PC-9 (cell line): ENCODE results near the gene IGF2BP1. TPM values are rescaled to one million over a fixed set of nuclear protein-coding genes. Genes with fewer than 3 reads are reported as not detected.

Source experiments
- BruUV-seq: library from RNA; stranded (reverse); fragments of 400-500 nt; replicated peaks from 2 replicates; lab custom pipeline; 2021; lab: Mats Ljungman, UMichigan
- CTCF ChIA-PET: fragments of 300-600 bp; sonication (Branson Sonifier 250); formaldehyde crosslinking; loops from one replicate; lab custom pipeline; 2022; ENCODE audit warnings: antibody characterized with exemption; lab: Charles Lee
- POLR2A ChIA-PET: fragments of 300-600 bp; sonication (Branson Sonifier 250); formaldehyde crosslinking; loops from one replicate; lab custom pipeline; 2022; ENCODE audit warnings: antibody characterized with exemption; ENCODE audit not compliant: unreplicated experiment; lab: Charles Lee
- DNase-seq, 2 experiments: peaks; one replicate each; pipeline versions ENCODE4 v3.0.0 to v3.0.0-alpha.2; 2015 to 2022; ENCODE audit warnings: mixed read lengths in 1 of 2
- H2AFZ ChIP-seq: fragments of 200-600 bp; sonication (generic); 2 replicates; pipeline ENCODE4 v1.8.1; 2017; ENCODE audit warnings: antibody characterized with exemption
- H3F3A ChIP-seq: fragments of 200-600 bp; sonication (generic); 2 replicates; pipeline ENCODE4 v1.8.1; 2017; ENCODE audit warnings: antibody characterized with exemption, mild to moderate bottlenecking, low read depth; ENCODE audit not compliant: insufficient read depth
- H3K27ac ChIP-seq: fragments of 200-600 bp; sonication (generic); 2 replicates; pipeline ENCODE4 v1.6.1; 2016; ENCODE audit warnings: mixed run types
- H3K27me3 ChIP-seq: fragments of 200-600 bp; sonication (generic); 2 replicates; pipeline ENCODE4 v1.6.1; 2016; ENCODE audit warnings: low read depth, mixed run types; ENCODE audit not compliant: insufficient read depth
- H3K36me3 ChIP-seq: fragments of 200-600 bp; sonication (generic); 2 replicates; pipeline ENCODE4 v1.6.1; 2016; ENCODE audit warnings: low read depth, mixed run types
- H3K4me1 ChIP-seq: fragments of 200-600 bp; sonication (generic); replicated peaks from 2 replicates; pipeline ENCODE4 v1.6.1; 2016; ENCODE audit warnings: mixed run types; ENCODE audit not compliant: insufficient read depth
- H3K4me2 ChIP-seq: fragments of 200-600 bp; sonication (generic); 2 replicates; pipeline ENCODE4 v1.6.1; 2017; ENCODE audit warnings: mixed run types
- H3K4me3 ChIP-seq: fragments of 200-600 bp; sonication (generic); 2 replicates; pipeline ENCODE4 v1.6.1; 2016; ENCODE audit warnings: mixed run types
- H3K79me2 ChIP-seq: fragments of 200-600 bp; sonication (generic); 2 replicates; pipeline ENCODE4 v1.6.1; 2017; ENCODE audit warnings: low read depth, mixed run types
- H3K9me2 ChIP-seq: fragments of 200-600 bp; sonication (generic); 2 replicates; pipeline ENCODE4 v1.8.1; 2017; ENCODE audit warnings: mild to moderate bottlenecking; ENCODE audit not compliant: insufficient read depth
- H3K9me3 ChIP-seq: fragments of 200-600 bp; sonication (generic); 2 replicates; pipeline ENCODE4 v1.8.1; 2016; ENCODE audit warnings: low read depth; ENCODE audit not compliant: insufficient read depth
- H4K20me1 ChIP-seq: fragments of 200-600 bp; sonication (generic); 2 replicates; pipeline ENCODE4 v1.8.1; 2017; ENCODE audit not compliant: insufficient read depth
- CTCF ChIP-seq: fragments of 200-600 bp; sonication (generic); conservative IDR thresholded peaks from 2 replicates; pipeline ENCODE4 v1.6.1; 2017; ENCODE audit warnings: mixed run types, antibody characterized with exemption, mild to moderate bottlenecking, moderate library complexity
- EZH2 ChIP-seq: fragments of 200-600 bp; sonication (generic); IDR thresholded peaks from 2 replicates; pipeline ENCODE4 v1.8.0; 2017; ENCODE audit warnings: antibody characterized with exemption, low read depth
- intact Hi-C: fragments of 100-400 bp; cut with micrococcal nuclease; formaldehyde crosslinking; loops from one replicate; pipeline ENCODE4 v1.10.0; 2022; ENCODE audit not compliant: unreplicated experiment
- total RNA-seq: library from RNA; stranded (reverse); gene quantifications from 2 replicates; pipeline ENCODE4 v1.2.3, GENCODE V29; 2021

Gene IGF2BP1
- total RNA-seq, 1 experiment from 2014 or later: 57.4 TPM

- Histone ChIP-seq H4K20me1 (peaks cover 6% of the 10 kb centered on the region; the same call in 1 of the 2 replicates), H3K4me3 (no peak overlapping the region), H3K36me3 (no peaks in the 10 kb centered on the region; the same call in 1 of the 2 replicates), H3K4me1 (no peaks in the 10 kb centered on the region), H3K4me2 (no peak overlapping the region), H3K79me2 (peaks cover 5% of the 10 kb centered on the region), H2AFZ (no peak overlapping the region), H3K9me2 (no peaks in the 10 kb centered on the region), H3F3A (peaks cover 39% of the 10 kb centered on the region), H3K9me3 (no peaks in the 10 kb centered on the region), H3K27me3 (no peaks in the 10 kb centered on the region), H3K27ac (0 out of 2 replicates have a peak overlapping the region, but pooled peaks have one; percentile 2)
- no peak for DNase-seq
- POLR2A ChIA-PET: interaction anchor here (0.7 kb wide), 1 partner anchor 230 kb away, joined by 31 read pairs; no protein-coding TSS in a partner anchor
- TF ChIP-seq EZH2: no peak
- no peak for TF ChIP-seq CTCF
- BruUV-seq: no TSS peak
- CTCF ChIA-PET: interaction anchor here (0.9 kb wide), 1 partner anchor 75 kb away, joined by 3 read pairs; no protein-coding TSS in a partner anchor
- intact Hi-C loops: no loop called here
Observed at GRCh38 chr17:49028271-49028670, 31.1 kb downstream of the IGF2BP1 start.

- peaks cover 39% of the 10 kb centered on the region for H3F3A ChIP-seq
- TF ChIP-seq EZH2: no peak
- no TSS peak for BruUV-seq
Observed at GRCh38 chr17:49029801-49030200, 32.6 kb downstream of the IGF2BP1 start.

GRCh38 chr17:49031965-49032928, 35.1 kb downstream of the IGF2BP1 start:
- Histone ChIP-seq H3K79me2 (no peaks in the 10 kb centered on the region), H2AFZ (no peak overlapping the region), H3K9me2 (no peaks in the 10 kb centered on the region), H3K4me1 (no peaks in the 10 kb centered on the region), H3K27ac (no peak overlapping the region), H3K4me3 (no peak overlapping the region), H3K27me3 (no peaks in the 10 kb centered on the region), H3F3A (peaks cover 31% of the 10 kb centered on the region), H4K20me1 (peaks cover 3% of the 10 kb centered on the region; the same call in 1 of the 2 replicates), H3K9me3 (no peaks in the 10 kb centered on the region), H3K4me2 (no peak overlapping the region), H3K36me3 (peaks cover 15% of the 10 kb centered on the region)
- ChIA-PET POLR2A (no interaction called here), CTCF (interaction anchor here (0.5 to 1.3 kb wide), 9 partner anchors 19 to 760 kb away, joined by 3 to 7 read pairs (median 3); partner anchors contain the start of gene ATP5MC1)
- BruUV-seq: no TSS peak
- TF ChIP-seq EZH2: no peak
- peak; percentile 86 for TF ChIP-seq CTCF
- DNase-seq: peak; percentile 58 to 70
- intact Hi-C loops: loop anchor here (1.0 to 10.0 kb wide), 7 partner anchors 78 to 1007 kb away; no protein-coding TSS in a partner anchor

More at GRCh38 chr17:49029801-49030200, 32.6 kb downstream of the IGF2BP1 start:
- ChIA-PET POLR2A (no interaction called here), CTCF (interaction anchor here (0.6 to 0.7 kb wide), 2 partner anchors 435 to 722 kb away, joined by 6 to 10 read pairs; no protein-coding TSS in a partner anchor)
- H3K27ac ChIP-seq: no peak overlapping the region
- H3K4me1 ChIP-seq: no peaks in the 10 kb centered on the region
- intact Hi-C loops: loop anchor here (10.0 kb wide), 3 partner anchors 165 to 1005 kb away; no protein-coding TSS in a partner anchor
- no peak overlapping the region for H2AFZ ChIP-seq
- peaks cover 3% of the 10 kb centered on the region; the same call in 1 of the 2 replicates for H4K20me1 ChIP-seq
- no peak overlapping the region for H3K4me2 ChIP-seq
- DNase-seq: no peak
- no peaks in the 10 kb centered on the region for H3K9me2 ChIP-seq
- H3K36me3 ChIP-seq: peaks cover 7% of the 10 kb centered on the region; the same call in 1 of the 2 replicates
- H3K27me3 ChIP-seq: no peaks in the 10 kb centered on the region
- no peak overlapping the region for H3K4me3 ChIP-seq
- no peaks in the 10 kb centered on the region for H3K9me3 ChIP-seq
- H3K79me2 ChIP-seq: no peaks in the 10 kb centered on the region
